Measurements from ENCODE around the gene SLC25A11.

SLC25A11 gene

GRCh38 chr17:4939796-4940554 lies at the start of gene SLC25A11, which contains the start of gene RNF167:
Gene SLC25A11, minus strand, starts transcription at chr17:4940046. Its CDS starts 136 bp downstream, at chr17:4939910.
Gene RNF167, plus strand, starts transcription at chr17:4940268. Its CDS starts 642 bp downstream, at chr17:4940910.
- DNase-seq (ENCODE audit: low read depth), result peak; percentile 99
- TF ChIP-seq, protein P1, sequence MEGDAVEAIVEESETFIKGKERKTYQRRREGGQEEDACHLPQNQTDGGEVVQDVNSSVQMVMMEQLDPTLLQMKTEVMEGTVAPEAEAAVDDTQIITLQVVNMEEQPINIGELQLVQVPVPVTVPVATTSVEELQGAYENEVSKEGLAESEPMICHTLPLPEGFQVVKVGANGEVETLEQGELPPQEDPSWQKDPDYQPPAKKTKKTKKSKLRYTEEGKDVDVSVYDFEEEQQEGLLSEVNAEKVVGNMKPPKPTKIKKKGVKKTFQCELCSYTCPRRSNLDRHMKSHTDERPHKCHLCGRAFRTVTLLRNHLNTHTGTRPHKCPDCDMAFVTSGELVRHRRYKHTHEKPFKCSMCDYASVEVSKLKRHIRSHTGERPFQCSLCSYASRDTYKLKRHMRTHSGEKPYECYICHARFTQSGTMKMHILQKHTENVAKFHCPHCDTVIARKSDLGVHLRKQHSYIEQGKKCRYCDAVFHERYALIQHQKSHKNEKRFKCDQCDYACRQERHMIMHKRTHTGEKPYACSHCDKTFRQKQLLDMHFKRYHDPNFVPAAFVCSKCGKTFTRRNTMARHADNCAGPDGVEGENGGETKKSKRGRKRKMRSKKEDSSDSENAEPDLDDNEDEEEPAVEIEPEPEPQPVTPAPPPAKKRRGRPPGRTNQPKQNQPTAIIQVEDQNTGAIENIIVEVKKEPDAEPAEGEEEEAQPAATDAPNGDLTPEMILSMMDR (IDR thresholded peaks at IDR 0.05; ENCODE audit: insufficient read depth, low read depth, low read length, missing control alignments), result no peak

GRCh38 chr17:4987767-4988567 lies 48.1 kb upstream of the SLC25A11 start:
- no peak for DNase-seq (ENCODE audit: low read depth)
- TF ChIP-seq, protein P1 (IDR thresholded peaks at IDR 0.05; ENCODE audit: insufficient read depth, low read depth, low read length, missing control alignments), result no peak

More at GRCh38 chr17:4939796-4940554, at the start of gene SLC25A11, which contains the start of gene RNF167:
- peak within 1 kb of the TSS; percentile 96 for H3K4me3 ChIP-seq (ENCODE audit: low read length)

GRCh38 chr17:4986951-4987766 lies 47.3 kb upstream of the SLC25A11 start, which contains the start of gene CAMTA2:
Gene CAMTA2, minus strand, starts transcription at chr17:4987675. Its CDS starts 1,453 bp downstream, at chr17:4986222.
- peak within 1 kb of the TSS; percentile 73 for H3K4me3 ChIP-seq (ENCODE audit: low read length)

More at GRCh38 chr17:4987767-4988567, 48.1 kb upstream of the SLC25A11 start:
- H3K4me3 ChIP-seq (ENCODE audit: low read length), result peak overlapping the region; percentile 73

GRCh38 chr17:4986403-4986802 lies 46.6 kb upstream of the SLC25A11 start:
- TF ChIP-seq, protein P1 (IDR thresholded peaks at IDR 0.05; ENCODE audit: insufficient read depth, low read depth, low read length, missing control alignments), result no peak
- H3K4me3 ChIP-seq (ENCODE audit: low read length), result peak overlapping the region; percentile 73
- peak; percentile 67 for DNase-seq (ENCODE audit: low read depth)

More at GRCh38 chr17:4986951-4987766, 47.3 kb upstream of the SLC25A11 start, which contains the start of gene CAMTA2:
- TF ChIP-seq, protein P1 (IDR thresholded peaks at IDR 0.05; ENCODE audit: insufficient read depth, low read depth, low read length, missing control alignments), result peak; percentile 28
- peak; percentile 64 for DNase-seq (ENCODE audit: low read depth)

- no peak for DNase-seq (ENCODE audit: low read depth)
- no peak overlapping the region for H3K4me3 ChIP-seq (ENCODE audit: low read length)
- TF ChIP-seq, protein P1 (IDR thresholded peaks at IDR 0.05; ENCODE audit: insufficient read depth, low read depth, low read length, missing control alignments), result no peak
Measured at GRCh38 chr17:4982305-4982704, 42.5 kb upstream of the SLC25A11 start.

DNA sequence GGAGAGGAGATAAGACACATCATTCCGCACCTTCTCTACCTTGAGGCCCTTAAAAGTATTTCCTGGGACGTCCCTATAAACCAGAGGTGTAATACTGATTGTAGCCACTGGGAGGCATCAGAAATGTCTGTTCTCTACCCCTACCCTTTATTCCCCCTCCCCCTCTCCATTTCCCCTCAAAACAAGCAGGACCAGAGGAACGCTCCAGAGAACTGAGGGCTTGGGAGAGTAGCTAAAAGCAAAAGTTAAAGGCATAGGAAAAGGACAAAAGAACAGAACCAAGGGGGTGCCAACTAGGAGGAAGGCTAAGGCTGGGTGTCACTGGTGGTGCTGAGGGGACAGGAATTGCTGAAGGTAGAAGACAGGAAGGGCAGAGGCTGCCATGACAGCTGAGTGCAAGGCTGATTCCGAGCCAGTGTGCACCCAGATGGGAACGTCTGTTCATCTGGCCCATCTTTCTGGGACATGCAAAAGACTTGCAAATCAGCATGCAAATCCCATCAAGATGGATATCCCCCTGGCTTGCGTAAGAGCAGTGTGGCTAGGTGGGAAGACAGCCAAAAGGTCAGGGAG lies 40.9 kb upstream of the SLC25A11 start:
- H3K4me3 ChIP-seq (ENCODE audit: low read length), result no peak overlapping the region
- TF ChIP-seq, protein P1 (IDR thresholded peaks at IDR 0.05; ENCODE audit: insufficient read depth, low read depth, low read length, missing control alignments), result peak; percentile 73
- DNase-seq (ENCODE audit: low read depth), result peak; percentile 57

Measured in epithelial cell of esophagus (primary cell).